SK-N-SH (cell line): Measurements from ENCODE around the gene CEP131. TPM values are rescaled to one million over a fixed set of nuclear protein-coding genes. Genes with fewer than 3 reads are reported as not detected.

Source experiments
- CTCF ChIA-PET: fragments of 300-600, 350-600 bp; formaldehyde crosslinking; extraction: SDS; loops from one replicate; lab custom pipeline; 2021; lab: Yijun Ruan, JAX
- POLR2A ChIA-PET: fragments of 350-600 bp; sonication (Branson Sonifier 250); formaldehyde crosslinking; extraction: SDS; loops from one replicate; lab custom pipeline; 2020; ENCODE audit warnings: antibody characterized with exemption, inconsistent platforms; lab: Yijun Ruan, JAX
- DNase-seq: peaks from one replicate; pipeline ENCODE4 v3.0.0; 2012
- H2AFZ ChIP-seq: fragments of 200-600 bp; sonication (generic); 2 replicates; pipeline ENCODE4 v1.8.1; 2016; ENCODE audit warnings: antibody characterized with exemption, mild to moderate bottlenecking, low read depth
- H3F3A ChIP-seq: fragments of 200-600 bp; sonication (generic); replicated peaks from 2 replicates; pipeline ENCODE3; 2016; ENCODE audit warnings: antibody characterized with exemption, mild to moderate bottlenecking; ENCODE audit not compliant: insufficient read depth
- H3K27ac ChIP-seq, 2 experiments: fragments of 200-500 bp in 1 of 2; fragments of 200-600 bp in 1 of 2; sonication (Bioruptor generic) in 1 of 2; sonication (generic), shearing (Covaris generic) in 1 of 2; 2 replicates each; pipeline versions ENCODE4 v1.5.1 to v1.6.1; 2014 to 2016; ENCODE audit warnings: low read depth in 2 of 2, inconsistent platforms in 1 of 2, low read length in 1 of 2, mild to moderate bottlenecking in 1 of 2, mixed read lengths in 1 of 2
- H3K27me3 ChIP-seq: fragments of 200-600 bp; sonication (generic), shearing (Covaris generic); 2 replicates; pipeline ENCODE4 v1.6.1; 2016; ENCODE audit warnings: mixed run types; ENCODE audit not compliant: insufficient read depth
- H3K36me3 ChIP-seq, 2 experiments: fragments of 200-500 bp in 1 of 2; fragments of 200-600 bp in 1 of 2; sonication (Bioruptor generic) in 1 of 2; sonication (generic) in 1 of 2; replicated peaks in 1 of 2; 2 replicates each; pipeline versions ENCODE3 to v1.5.1; 2014 to 2016; ENCODE audit warnings: low read length in 1 of 2, mild to moderate bottlenecking in 1 of 2; ENCODE audit not compliant: insufficient read depth in 2 of 2, control insufficient read depth in 1 of 2
- H3K4me1 ChIP-seq, 2 experiments: fragments of 200-500 bp in 1 of 2; fragments of 200-600 bp in 1 of 2; sonication (Bioruptor generic) in 1 of 2; sonication (generic), shearing (Covaris generic) in 1 of 2; 2 replicates each; pipeline versions ENCODE4 v1.5.1 to v1.6.1; 2014 to 2016; ENCODE audit warnings: low read depth in 1 of 2, low read length in 1 of 2, mixed run types in 1 of 2; ENCODE audit not compliant: insufficient read depth in 2 of 2, control insufficient read depth in 1 of 2
- H3K4me2 ChIP-seq: fragments of 200-600 bp; sonication (generic), shearing (Covaris generic); 2 replicates; pipeline ENCODE4 v1.6.1; 2017; ENCODE audit warnings: mixed run types
- H3K4me3 ChIP-seq, 2 experiments: fragments of 200-500 bp in 1 of 2; fragments of 200-600 bp in 1 of 2; sonication (Bioruptor generic) in 1 of 2; sonication (generic), shearing (Covaris generic) in 1 of 2; 2 replicates each; pipeline versions ENCODE4 v1.5.1 to v1.8.1; 2014 to 2016; ENCODE audit warnings: low read depth in 2 of 2, inconsistent platforms in 1 of 2, low read length in 1 of 2, mild to moderate bottlenecking in 1 of 2, mixed read lengths in 1 of 2, moderate library complexity in 1 of 2
- H3K79me2 ChIP-seq: fragments of 200-600 bp; sonication (generic); 2 replicates; pipeline ENCODE4 v1.8.1; 2017; ENCODE audit warnings: mild to moderate bottlenecking; ENCODE audit not compliant: insufficient read depth
- H3K9ac ChIP-seq: fragments of 200-600 bp; sonication (generic); 2 replicates; pipeline ENCODE4 v1.6.1; 2017; ENCODE audit warnings: mixed run types
- H3K9me2 ChIP-seq: fragments of 200-600 bp; sonication (generic); 2 replicates; pipeline ENCODE4 v1.6.1; 2017; ENCODE audit warnings: mixed run types
- H3K9me3 ChIP-seq: fragments of 200-600 bp; sonication (generic); 2 replicates; pipeline ENCODE4 v1.6.1; 2017; ENCODE audit warnings: mixed run types, mild to moderate bottlenecking, moderate library complexity
- H4K20me1 ChIP-seq: fragments of 200-600 bp; sonication (generic); 2 replicates; pipeline ENCODE4 v1.6.1; 2017; ENCODE audit warnings: mild to moderate bottlenecking, mixed run types; ENCODE audit not compliant: insufficient read depth
- ELF1 ChIP-seq: IDR thresholded peaks from 2 replicates; pipeline ENCODE4 v1.4.0; 2012
- FOXJ3 ChIP-seq: sonication (generic); formaldehyde crosslinking; IDR thresholded peaks from 2 replicates; pipeline ENCODE4 v1.5.1; 2020; ENCODE audit warnings: mild to moderate bottlenecking, missing genetic modification reagents
- FOXM1 ChIP-seq: IDR thresholded peaks from 2 replicates; pipeline ENCODE4 v1.4.0; 2012; ENCODE audit warnings: low read depth, mild to moderate bottlenecking
- MXI1 ChIP-seq: IDR thresholded peaks from 2 replicates; pipeline ENCODE4 v1.6.1; 2012; ENCODE audit warnings: mild to moderate bottlenecking, low read depth, low read length, improper control_type of control experiment
- RCOR1 ChIP-seq: fragments of 150-350 bp; IDR thresholded peaks from 2 replicates; pipeline ENCODE4 v1.6.1; 2017; ENCODE audit warnings: antibody characterized with exemption, low read length
- REST ChIP-seq: IDR thresholded peaks from 2 replicates; pipeline ENCODE4 v1.6.1; 2012; ENCODE audit warnings: mild to moderate bottlenecking, low read depth, low read length, moderate library complexity
- SIN3A ChIP-seq: IDR thresholded peaks from 2 replicates; pipeline ENCODE4 v1.6.1; 2012; ENCODE audit warnings: low read depth, mild to moderate bottlenecking, low read length, moderate library complexity, borderline replicate concordance
- ZBTB33 ChIP-seq: IDR thresholded peaks from 2 replicates; pipeline ENCODE4 v1.4.0; 2012; ENCODE audit warnings: low read depth, borderline replicate concordance
- WGBS: methylation state at CpG from one replicate; pipeline ENCODE4 v1.1.6; 2017; ENCODE audit warnings: low lambda C conversion rate; 5-methylcytosine and 5-hydroxymethylcytosine counted together
- polyA plus RNA-seq, 3 experiments: library from polyadenylated mRNA; depleted of rRNA; stranded (reverse); fragments of >200 nt; gene quantifications; 2 replicates each; pipeline ENCODE4 v1.2.3, GENCODE V29; 2012

Gene CEP131
- polyA plus RNA-seq, 1 of the 3 experiments (the other 2 are of a cell fraction), result 34.8 TPM

- CTCF ChIA-PET, result interaction anchor here (0.8 to 12.8 kb wide), 10 partner anchors 8 to 363 kb away, joined by 3 to 133 read pairs (median 8); partner anchors contain the start of gene CEP131
- DNase-seq, result no peak
- peaks cover 58% of the 10 kb centered on the region for H3K79me2 ChIP-seq
These were observed 15.1 kb upstream of the CEP131 start for GRCh38 chr17:81237591-81238489.

GRCh38 chr17:81236784-81237183, 14.0 kb upstream of the CEP131 start:
- 76% methylated on average over 14 of the region's 21 CpGs for WGBS
- Histone ChIP-seq H3K4me1 (peaks cover 0 to 35% of the 10 kb centered on the region in 2 experiments; a peak in 2 of 4 replicates), H3K4me2 (no peak overlapping the region), H3K4me3 (no peak overlapping the region), H3K9me2 (no peaks in the 10 kb centered on the region), H3K27me3 (no peaks in the 10 kb centered on the region), H3K9ac (no peak overlapping the region), H3K79me2 (peaks cover 52% of the 10 kb centered on the region), H3K36me3 (peaks cover 0 to 28% of the 10 kb centered on the region in 2 experiments), H2AFZ (no peak overlapping the region), H3F3A (no peaks in the 10 kb centered on the region), H3K9me3 (no peaks in the 10 kb centered on the region), H3K27ac (no peak overlapping the region), H4K20me1 (peaks cover 1% of the 10 kb centered on the region)
- ChIA-PET CTCF (interaction anchor here (0.8 to 12.8 kb wide), 2 partner anchors 94 to 135 kb away, joined by 3 to 133 read pairs; no protein-coding TSS in a partner anchor), POLR2A (no interaction called here)
- no peak for DNase-seq
- TF ChIP-seq FOXJ3 (no peak), FOXM1 (no peak), ELF1 (no peak), RCOR1 (no peak), MXI1 (no peak), REST (no peak)

More at GRCh38 chr17:81237591-81238489, 15.1 kb upstream of the CEP131 start:
- TF ChIP-seq ZBTB33, result no peak
- TF ChIP-seq SIN3A, result no peak
- peaks cover 0 to 26% of the 10 kb centered on the region in 2 experiments for H3K36me3 ChIP-seq
- H3F3A ChIP-seq, result peaks cover 4% of the 10 kb centered on the region
- H4K20me1 ChIP-seq, result peaks cover 10% of the 10 kb centered on the region
- H3K4me3 ChIP-seq, result peak overlapping the region; percentile 93 to 99
- H3K9me3 ChIP-seq, result no peaks in the 10 kb centered on the region
- H2AFZ ChIP-seq, result 0 out of 2 replicates have a peak overlapping the region, but pooled peaks have one; percentile 59
- 48% methylated on average over 34 of the region's 36 CpGs for WGBS
- H3K27ac ChIP-seq, result no peak overlapping the region
- peak overlapping the region; percentile 85 for H3K9ac ChIP-seq
- peak overlapping the region; percentile 95 for H3K4me2 ChIP-seq
- H3K9me2 ChIP-seq, result no peaks in the 10 kb centered on the region
- peaks cover 0 to 40% of the 10 kb centered on the region in 2 experiments; a peak in 2 of 4 replicates for H3K4me1 ChIP-seq
- POLR2A ChIA-PET, result interaction anchor here (1.4 to 1.5 kb wide), 2 partner anchors 8 to 13 kb away, joined by 5 to 9 read pairs; no protein-coding TSS in a partner anchor
- H3K27me3 ChIP-seq, result no peaks in the 10 kb centered on the region
